Measurements from ENCODE around the gene IQCE. TPM values are rescaled to one million over a fixed set of nuclear protein-coding genes. Genes with fewer than 3 reads are reported as not detected.

IQCE gene
- polyA plus RNA-seq, 1 donor from 2014 or later, result 21.2 TPM

GRCh38 chr7:2553831-2554581 is 4.8 kb upstream of the IQCE start:
- H3K9ac ChIP-seq (ENCODE audit: low read length), result peak overlapping the region; percentile 98
- no peaks in the 10 kb centered on the region for H3K9me2 ChIP-seq (ENCODE audit: insufficient read depth, low read length)
- no peaks in the 10 kb centered on the region for H4K20me1 ChIP-seq (ENCODE audit: insufficient read depth)
- H2AFZ ChIP-seq (ENCODE audit: low read depth, low read length), result no peak overlapping the region
- H3K27me3 ChIP-seq (ENCODE audit: insufficient read depth, low read depth, low read length), result no peaks in the 10 kb centered on the region
- no peak overlapping the region for H3K27ac ChIP-seq (ENCODE audit: low read length)
- H3F3A ChIP-seq (ENCODE audit: insufficient read depth, low read length, poor library complexity, severe bottlenecking), result no peaks in the 10 kb centered on the region
- TF ChIP-seq TAF1 (IDR thresholded peaks at IDR 0.05; ENCODE audit: low read depth) (no peak), MXI1 (conservative IDR thresholded peaks at IDR 0.05; ENCODE audit: poor library complexity, severe bottlenecking) (no peak), POLR2AphosphoS5 (IDR thresholded peaks at IDR 0.05) (no peak), REST (IDR thresholded peaks at IDR 0.05; ENCODE audit: borderline replicate concordance) (no peak), SMC3 (conservative IDR thresholded peaks at IDR 0.05; ENCODE audit: poor library complexity) (no peak), EZH2 (IDR thresholded peaks at IDR 0.05; ENCODE audit: borderline replicate concordance, insufficient read depth, low read length, poor library complexity, severe bottlenecking) (no peak), RAD21 (conservative IDR thresholded peaks at IDR 0.05) (no peak), EP300 (conservative IDR thresholded peaks at IDR 0.05; ENCODE audit: poor library complexity, severe bottlenecking) (no peak)
- TF ChIP-seq, protein P1, sequence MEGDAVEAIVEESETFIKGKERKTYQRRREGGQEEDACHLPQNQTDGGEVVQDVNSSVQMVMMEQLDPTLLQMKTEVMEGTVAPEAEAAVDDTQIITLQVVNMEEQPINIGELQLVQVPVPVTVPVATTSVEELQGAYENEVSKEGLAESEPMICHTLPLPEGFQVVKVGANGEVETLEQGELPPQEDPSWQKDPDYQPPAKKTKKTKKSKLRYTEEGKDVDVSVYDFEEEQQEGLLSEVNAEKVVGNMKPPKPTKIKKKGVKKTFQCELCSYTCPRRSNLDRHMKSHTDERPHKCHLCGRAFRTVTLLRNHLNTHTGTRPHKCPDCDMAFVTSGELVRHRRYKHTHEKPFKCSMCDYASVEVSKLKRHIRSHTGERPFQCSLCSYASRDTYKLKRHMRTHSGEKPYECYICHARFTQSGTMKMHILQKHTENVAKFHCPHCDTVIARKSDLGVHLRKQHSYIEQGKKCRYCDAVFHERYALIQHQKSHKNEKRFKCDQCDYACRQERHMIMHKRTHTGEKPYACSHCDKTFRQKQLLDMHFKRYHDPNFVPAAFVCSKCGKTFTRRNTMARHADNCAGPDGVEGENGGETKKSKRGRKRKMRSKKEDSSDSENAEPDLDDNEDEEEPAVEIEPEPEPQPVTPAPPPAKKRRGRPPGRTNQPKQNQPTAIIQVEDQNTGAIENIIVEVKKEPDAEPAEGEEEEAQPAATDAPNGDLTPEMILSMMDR (IDR thresholded peaks at IDR 0.05; ENCODE audit: poor library complexity, severe bottlenecking), result no peak
- peak overlapping the region; percentile 93 for H3K4me3 ChIP-seq (ENCODE audit: low read length)
- no peaks in the 10 kb centered on the region for H3K36me3 ChIP-seq (ENCODE audit: insufficient read depth, low read length)
- H3K4me2 ChIP-seq (ENCODE audit: low read length), result peak overlapping the region; percentile 80
- H3K9me3 ChIP-seq (ENCODE audit: low read length), result no peaks in the 10 kb centered on the region
- H3K79me2 ChIP-seq (replicated peaks; ENCODE audit: insufficient read depth, low read length), result no peaks in the 10 kb centered on the region

GRCh38 chr7:2554661-2555111 is 4.1 kb upstream of the IQCE start:
- Histone ChIP-seq H3K9me3 (ENCODE audit: low read length) (no peaks in the 10 kb centered on the region), H3K4me2 (ENCODE audit: low read length) (peak overlapping the region; percentile 80), H3K4me3 (ENCODE audit: low read length) (peak overlapping the region; percentile 93), H3K9me2 (ENCODE audit: insufficient read depth, low read length) (no peaks in the 10 kb centered on the region), H4K20me1 (ENCODE audit: insufficient read depth) (no peaks in the 10 kb centered on the region), H3K36me3 (ENCODE audit: insufficient read depth, low read length) (no peaks in the 10 kb centered on the region), H3F3A (ENCODE audit: insufficient read depth, low read length, poor library complexity, severe bottlenecking) (no peaks in the 10 kb centered on the region), H3K27me3 (ENCODE audit: insufficient read depth, low read depth, low read length) (no peaks in the 10 kb centered on the region), H2AFZ (ENCODE audit: low read depth, low read length) (no peak overlapping the region), H3K9ac (ENCODE audit: low read length) (peak overlapping the region; percentile 98), H3K79me2 (replicated peaks; ENCODE audit: insufficient read depth, low read length) (peaks cover 6% of the 10 kb centered on the region), H3K27ac (ENCODE audit: low read length) (no peak overlapping the region)
- TF ChIP-seq, protein P1 (IDR thresholded peaks at IDR 0.05; ENCODE audit: poor library complexity, severe bottlenecking), result no peak
- TF ChIP-seq RAD21 (conservative IDR thresholded peaks at IDR 0.05) (no peak), EP300 (conservative IDR thresholded peaks at IDR 0.05; ENCODE audit: poor library complexity, severe bottlenecking) (no peak), SMC3 (conservative IDR thresholded peaks at IDR 0.05; ENCODE audit: poor library complexity) (no peak), POLR2AphosphoS5 (IDR thresholded peaks at IDR 0.05) (no peak), MXI1 (conservative IDR thresholded peaks at IDR 0.05; ENCODE audit: poor library complexity, severe bottlenecking) (no peak), EZH2 (IDR thresholded peaks at IDR 0.05; ENCODE audit: borderline replicate concordance, insufficient read depth, low read length, poor library complexity, severe bottlenecking) (no peak), REST (IDR thresholded peaks at IDR 0.05; ENCODE audit: borderline replicate concordance) (no peak), TAF1 (IDR thresholded peaks at IDR 0.05; ENCODE audit: low read depth) (no peak)

Measured in neural cell (in vitro differentiated cells).